Activated naive CD4-positive, alpha-beta T cell treated with anti-CD3 and anti-CD28 coated beads for 36 hours (primary cell): ENCODE data around the gene AXDND1. TPM values are rescaled to one million over a fixed set of nuclear protein-coding genes. Genes with fewer than 3 reads are reported as not detected.
"Not testable (repeated sequence)": the region's sequence is repeated elsewhere in the genome, so short reads cannot be mapped to it uniquely, and the experiment has no call there.

Source experiments
- CTCF ChIA-PET: fragments of 350-600 bp; sonication (Branson Sonifier 250); formaldehyde crosslinking; loops from one replicate; lab custom pipeline; 2021; ENCODE audit warnings: antibody characterized with exemption; lab: Charles Lee
- DNase-seq: peaks from one replicate; pipeline ENCODE4 v3.0.0-alpha.2; 2020
- H3K27ac Mint-ChIP-seq: one replicate; pipeline ENCODE4 v1.8.0; 2021; ENCODE audit warnings: mild to moderate bottlenecking, mixed read lengths
- H3K27me3 Mint-ChIP-seq: one replicate; pipeline ENCODE4 v1.8.0; 2021; ENCODE audit warnings: low read depth, mixed read lengths
- H3K36me3 Mint-ChIP-seq: one replicate; pipeline ENCODE4 v1.8.0; 2021; ENCODE audit warnings: low read depth, mixed read lengths
- H3K4me1 Mint-ChIP-seq: one replicate; pipeline ENCODE4 v1.8.0; 2021; ENCODE audit warnings: low read depth, mixed read lengths
- H3K4me3 Mint-ChIP-seq: one replicate; pipeline ENCODE4 v1.8.0; 2021; ENCODE audit warnings: mild to moderate bottlenecking, moderate library complexity, mixed read lengths
- H3K9me3 Mint-ChIP-seq: one replicate; pipeline ENCODE4 v1.8.0; 2021; ENCODE audit warnings: mixed read lengths
- intact Hi-C: fragments of 100-400 bp; cut with micrococcal nuclease; formaldehyde crosslinking; loops from one replicate; pipeline ENCODE4 v1.15.1; 2023
- total RNA-seq, 2 experiments: library from RNA; stranded (reverse); gene quantifications; one replicate each; pipeline ENCODE4 v1.2.3, GENCODE V29; 2021

Gene AXDND1
- total RNA-seq, 2 experiments from 2014 or later = 0.57 to 0.67 TPM

DNA sequence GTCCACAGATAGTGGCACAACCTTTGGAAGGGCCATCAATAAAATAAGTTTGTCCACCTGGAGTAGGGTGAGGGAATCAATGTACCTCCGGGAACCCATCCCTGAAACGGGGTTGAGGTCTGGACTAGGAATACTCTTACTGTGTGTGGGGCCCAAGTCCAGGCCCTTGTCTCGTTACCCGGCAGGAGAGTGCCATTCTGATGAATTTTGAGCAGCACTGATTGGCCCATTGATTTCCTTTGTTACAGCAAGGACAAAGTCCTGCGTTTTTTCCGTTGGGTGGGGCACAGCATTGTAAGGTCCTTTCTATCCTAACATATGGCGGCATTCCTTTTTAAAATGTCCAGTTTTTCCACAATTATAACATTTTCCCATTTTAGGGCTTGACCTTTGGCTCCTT is 75.2 kb downstream of the AXDND1 start:
- Mint-ChIP-seq H3K4me3 (no peak overlapping the region), H3K9me3 (no peaks in the 10 kb centered on the region), H3K27me3 (peaks cover 5% of the 10 kb centered on the region)

DNA sequence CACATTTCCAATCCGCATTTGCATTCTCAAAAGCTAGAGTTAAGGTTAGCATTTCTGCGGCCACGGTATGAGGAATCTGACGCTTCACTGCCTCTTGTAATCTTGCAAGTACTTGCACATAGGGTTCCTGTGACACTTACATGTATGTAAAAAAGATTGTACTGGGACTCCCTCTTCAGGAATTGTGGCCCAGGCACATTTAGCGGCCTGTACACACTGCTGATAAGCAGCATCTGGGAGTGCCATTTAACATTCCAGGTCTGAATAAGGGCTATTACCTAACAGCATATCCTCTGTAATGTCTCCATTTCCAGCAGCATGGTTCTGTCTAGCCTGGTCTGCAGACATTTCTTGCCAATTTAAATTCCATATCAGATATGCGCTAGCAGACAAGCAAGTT is 75.7 kb downstream of the AXDND1 start:
- intact Hi-C loops = no loop called here

More for the DNA sequence above, 75.2 kb downstream of the AXDND1 start:
- intact Hi-C loops = no loop called here
- no peak for DNase-seq
- Mint-ChIP-seq H3K4me1 (no peaks in the 10 kb centered on the region), H3K36me3 (no peaks in the 10 kb centered on the region), H3K27ac (no peak overlapping the region)
- CTCF ChIA-PET = no interaction called here

DNA sequence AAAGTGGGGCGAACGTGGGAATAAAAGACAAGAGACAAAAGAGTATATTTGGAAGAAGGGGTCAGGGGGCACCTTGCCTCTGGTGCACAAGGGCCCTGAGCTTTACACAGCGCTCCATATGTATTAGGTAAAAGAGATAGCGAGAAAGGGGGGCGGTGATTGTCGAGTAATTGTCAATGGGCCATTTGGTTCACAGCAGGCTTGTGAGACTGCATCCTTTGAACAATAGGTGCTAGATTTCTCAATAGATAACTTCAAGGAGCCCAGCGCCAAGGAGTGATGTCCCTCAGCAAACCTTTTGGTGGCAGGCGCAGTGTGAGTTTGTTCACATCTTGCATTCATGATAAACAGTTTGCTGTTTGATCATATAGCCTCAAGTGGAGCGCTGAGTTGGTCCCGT is 77.1 kb downstream of the AXDND1 start:
- H3K36me3 Mint-ChIP-seq, H3K27me3 Mint-ChIP-seq, H3K9me3 Mint-ChIP-seq, DNase-seq, CTCF ChIA-PET, H3K27ac Mint-ChIP-seq, H3K4me1 Mint-ChIP-seq, H3K4me3 Mint-ChIP-seq, intact Hi-C loops: not testable (repeated sequence)

More for the DNA sequence above, 75.7 kb downstream of the AXDND1 start:
- no peak overlapping the region for H3K4me3 Mint-ChIP-seq
- CTCF ChIA-PET = no interaction called here
- H3K9me3 Mint-ChIP-seq = no peaks in the 10 kb centered on the region
- H3K27me3 Mint-ChIP-seq = peaks cover 3% of the 10 kb centered on the region
- no peak overlapping the region for H3K27ac Mint-ChIP-seq
- DNase-seq = no peak
- no peaks in the 10 kb centered on the region for H3K4me1 Mint-ChIP-seq
- no peaks in the 10 kb centered on the region for H3K36me3 Mint-ChIP-seq

DNA sequence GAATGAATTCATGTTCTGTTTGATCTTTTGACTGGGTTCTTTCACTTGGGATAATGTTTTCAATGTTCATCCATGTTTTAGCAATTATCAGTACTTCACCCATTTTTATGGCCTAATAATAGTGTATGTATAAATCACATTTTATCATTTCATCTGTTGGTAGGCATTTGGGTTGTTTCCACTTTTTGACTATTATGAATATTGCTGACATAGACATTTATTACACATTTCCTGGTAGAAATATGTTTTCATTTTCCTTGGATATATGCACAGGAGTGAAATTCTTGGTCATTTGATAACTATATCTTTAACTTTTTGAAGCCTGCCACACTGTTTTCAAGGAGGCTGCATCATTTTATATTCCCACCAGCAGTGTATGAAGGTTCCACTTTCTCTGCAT is 79.8 kb downstream of the AXDND1 start:
- Mint-ChIP-seq H3K36me3 (no peaks in the 10 kb centered on the region), H3K27me3 (peaks cover 6% of the 10 kb centered on the region), H3K4me3 (no peak overlapping the region), H3K9me3 (no peaks in the 10 kb centered on the region), H3K4me1 (no peaks in the 10 kb centered on the region), H3K27ac (no peak overlapping the region)
- intact Hi-C loops = no loop called here
- CTCF ChIA-PET = no interaction called here
- DNase-seq = no peak

DNA sequence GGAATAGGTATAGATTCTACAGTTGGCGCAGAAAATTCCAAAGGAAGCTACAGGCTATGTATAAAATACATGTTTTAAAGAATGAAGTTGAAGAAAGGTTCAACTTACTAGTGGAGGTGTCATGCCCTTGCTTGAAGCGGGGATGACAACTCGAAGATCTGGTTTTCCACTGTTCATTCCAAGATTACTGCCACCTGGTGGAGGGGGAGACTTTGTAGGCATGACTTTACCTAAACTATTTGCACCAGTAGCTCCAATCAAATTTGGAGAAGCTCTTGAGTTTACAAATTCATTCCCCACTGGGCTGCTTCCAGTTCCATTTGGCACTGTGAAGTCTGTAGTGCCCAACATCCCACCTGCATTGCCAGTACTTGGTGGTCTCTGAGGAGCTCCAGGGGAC is 81.7 kb downstream of the AXDND1 start:
- H3K4me1 Mint-ChIP-seq = no peaks in the 10 kb centered on the region
- peaks cover 2% of the 10 kb centered on the region for H3K36me3 Mint-ChIP-seq
- intact Hi-C loops = loop anchor here (2.0 kb wide), 1 partner anchor 369 kb away; no protein-coding TSS in a partner anchor
- peak; percentile 15 for DNase-seq
- CTCF ChIA-PET = interaction anchor here (1.2 to 1.7 kb wide), 3 partner anchors 9 to 257 kb away, joined by 4 to 8 read pairs (median 4); no protein-coding TSS in a partner anchor
- H3K9me3 Mint-ChIP-seq = no peaks in the 10 kb centered on the region
- no peak overlapping the region for H3K4me3 Mint-ChIP-seq
- no peak overlapping the region for H3K27ac Mint-ChIP-seq
- peaks cover 13% of the 10 kb centered on the region for H3K27me3 Mint-ChIP-seq

DNA sequence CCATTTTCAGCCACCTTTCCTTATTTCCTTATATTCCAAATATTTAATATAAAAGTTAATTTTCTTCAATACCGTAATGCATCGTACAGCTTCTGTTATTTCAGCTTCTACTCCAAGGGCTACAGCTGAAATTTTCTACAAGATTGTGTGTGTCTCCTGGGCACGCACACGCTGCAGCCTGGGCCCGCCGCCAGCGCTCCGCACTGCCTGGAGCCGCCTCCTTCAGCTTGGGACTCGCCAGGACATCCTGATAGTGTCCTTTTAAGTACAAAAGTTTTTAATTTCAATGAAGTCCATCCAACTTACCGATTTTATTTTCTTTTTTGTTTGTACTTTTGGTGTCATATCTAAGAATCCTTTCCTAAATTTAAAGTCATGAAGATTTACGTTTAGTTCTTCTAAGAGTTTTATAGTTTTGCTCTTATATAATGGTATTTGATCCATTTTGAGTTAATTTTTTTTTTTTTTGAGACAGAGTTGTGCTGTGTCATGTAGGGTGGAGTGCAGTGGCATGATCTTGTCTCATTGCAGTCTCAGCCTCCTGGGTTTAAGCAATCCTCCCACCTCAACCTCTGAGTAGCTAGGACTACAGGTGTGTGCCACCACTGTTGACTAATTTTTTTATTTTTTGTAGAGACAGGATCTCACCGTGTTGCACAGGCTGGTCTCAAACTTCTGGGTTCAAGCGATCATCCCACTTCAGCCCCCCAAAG is 82.8 kb downstream of the AXDND1 start:
- CTCF ChIA-PET = interaction anchor here (1.7 kb wide), 1 partner anchor 12 kb away, joined by 8 read pairs; no protein-coding TSS in a partner anchor
- intact Hi-C loops = no loop called here
- H3K36me3 Mint-ChIP-seq = peaks cover 2% of the 10 kb centered on the region
- no peak overlapping the region for H3K27ac Mint-ChIP-seq
- H3K27me3 Mint-ChIP-seq = peaks cover 19% of the 10 kb centered on the region
- no peak overlapping the region for H3K4me3 Mint-ChIP-seq
- no peaks in the 10 kb centered on the region for H3K4me1 Mint-ChIP-seq
- no peak for DNase-seq
- no peaks in the 10 kb centered on the region for H3K9me3 Mint-ChIP-seq

DNA sequence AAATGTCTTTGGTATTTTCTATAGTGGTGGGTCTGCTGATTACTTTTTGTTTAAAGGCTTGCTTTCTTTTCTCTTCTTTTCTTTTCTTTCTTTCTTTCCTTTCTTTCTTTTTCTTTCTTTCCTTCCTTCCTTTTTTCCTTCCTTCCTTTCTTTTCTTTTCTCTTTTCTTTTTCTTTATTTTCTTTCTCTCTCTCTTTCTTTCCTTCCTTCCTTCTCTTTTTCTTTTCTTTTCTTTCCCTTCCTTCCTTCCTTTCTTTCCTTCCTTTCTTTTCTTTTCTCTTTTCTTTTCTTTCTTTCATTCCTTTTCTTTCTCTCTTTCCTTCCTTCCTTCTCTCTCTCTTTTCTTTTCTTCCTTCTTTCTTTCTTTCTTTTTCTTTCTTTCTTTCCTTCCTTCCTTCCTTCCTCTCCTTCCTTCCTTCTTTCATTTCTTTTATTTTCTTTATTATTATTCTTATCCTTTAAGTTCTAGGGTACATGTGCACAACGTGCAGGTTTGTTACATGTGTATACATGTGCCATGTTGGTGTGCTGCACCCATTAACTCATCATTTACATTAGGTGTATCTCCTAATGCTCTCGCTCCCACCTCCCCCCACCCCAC is 93.9 kb downstream of the AXDND1 start:
- H3K27ac Mint-ChIP-seq, H3K9me3 Mint-ChIP-seq, H3K36me3 Mint-ChIP-seq, intact Hi-C loops, H3K27me3 Mint-ChIP-seq, H3K4me3 Mint-ChIP-seq, DNase-seq, H3K4me1 Mint-ChIP-seq, CTCF ChIA-PET: not testable (repeated sequence)

DNA sequence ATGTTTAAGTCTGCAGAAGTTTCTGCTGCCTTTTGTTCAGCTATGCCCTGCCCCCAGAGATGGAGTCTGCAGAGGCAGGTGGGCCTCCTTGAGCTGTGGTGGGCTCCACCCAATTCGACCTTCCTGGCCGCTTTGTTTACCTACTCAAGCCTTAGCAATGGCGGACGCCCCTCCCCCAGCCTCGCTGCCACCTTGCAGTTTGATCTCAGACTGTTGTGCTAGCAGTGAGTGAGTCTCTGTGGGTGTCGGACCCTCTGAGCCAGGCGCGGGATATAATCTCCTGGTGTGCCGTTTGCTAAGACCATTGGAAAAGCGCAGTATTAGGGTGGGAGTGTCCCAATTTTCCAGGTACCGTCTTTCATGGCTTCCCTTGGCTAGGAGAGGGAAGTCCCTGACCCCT is 99.9 kb downstream of the AXDND1 start:
- not testable (repeated sequence) for H3K4me1 Mint-ChIP-seq, DNase-seq

DNA sequence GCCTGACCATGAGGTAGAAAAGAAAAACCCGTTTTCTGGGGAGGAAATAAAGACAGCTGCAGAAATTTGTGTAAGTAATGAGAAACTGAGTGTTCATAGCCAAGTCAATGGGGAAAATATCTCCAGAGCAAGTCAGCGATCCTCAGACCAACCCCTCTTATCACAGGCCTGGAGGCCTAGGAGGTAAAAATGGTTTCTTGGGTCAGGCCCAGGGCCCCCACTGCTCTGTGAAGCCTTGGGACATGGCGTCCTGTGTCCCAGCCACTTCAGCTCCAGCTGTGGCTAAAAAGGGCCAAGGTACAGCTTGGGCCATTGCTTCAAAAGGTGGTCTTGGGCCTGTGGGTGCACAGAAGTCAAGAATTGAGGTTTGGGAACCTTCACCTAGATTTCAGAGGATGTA is 108.9 kb downstream of the AXDND1 start:
- Mint-ChIP-seq H3K27ac (no peak overlapping the region), H3K27me3 (peaks cover 9% of the 10 kb centered on the region), H3K9me3 (peaks cover 40% of the 10 kb centered on the region), H3K36me3 (peaks cover 5% of the 10 kb centered on the region), H3K4me1 (no peaks in the 10 kb centered on the region), H3K4me3 (no peak overlapping the region)
- no peak for DNase-seq
- CTCF ChIA-PET = no interaction called here
- intact Hi-C loops = no loop called here

More for the DNA sequence above, 99.9 kb downstream of the AXDND1 start:
- H3K27ac Mint-ChIP-seq, H3K36me3 Mint-ChIP-seq, CTCF ChIA-PET, H3K27me3 Mint-ChIP-seq, H3K4me3 Mint-ChIP-seq, intact Hi-C loops: not testable (repeated sequence)
- peaks cover 11% of the 10 kb centered on the region for H3K9me3 Mint-ChIP-seq

DNA sequence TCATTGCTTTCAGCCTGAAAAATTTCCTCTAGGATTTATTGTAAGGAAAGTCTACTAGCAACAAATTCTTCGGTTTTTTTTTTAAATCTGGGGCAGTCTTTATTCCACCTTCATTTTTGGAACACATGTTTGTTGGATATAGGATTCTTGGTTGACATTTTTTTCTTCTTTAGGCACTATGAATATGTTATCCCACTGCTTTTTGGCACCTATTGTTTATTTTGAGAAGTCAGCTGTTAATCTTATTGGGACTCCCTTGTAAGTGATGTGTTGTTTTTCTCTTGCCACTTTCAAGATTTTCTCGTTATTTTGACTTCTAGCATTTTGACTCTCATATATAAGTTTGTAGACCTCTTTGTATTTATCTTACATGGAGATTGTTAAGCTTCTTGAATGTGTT is 110.7 kb downstream of the AXDND1 start:
- no peaks in the 10 kb centered on the region for H3K4me1 Mint-ChIP-seq
- H3K4me3 Mint-ChIP-seq = no peak overlapping the region
- no peak overlapping the region for H3K27ac Mint-ChIP-seq
- intact Hi-C loops = no loop called here
- no peak for DNase-seq
- peaks cover 43% of the 10 kb centered on the region for H3K9me3 Mint-ChIP-seq
- peaks cover 10% of the 10 kb centered on the region for H3K27me3 Mint-ChIP-seq
- peaks cover 5% of the 10 kb centered on the region for H3K36me3 Mint-ChIP-seq
- CTCF ChIA-PET = no interaction called here

DNA sequence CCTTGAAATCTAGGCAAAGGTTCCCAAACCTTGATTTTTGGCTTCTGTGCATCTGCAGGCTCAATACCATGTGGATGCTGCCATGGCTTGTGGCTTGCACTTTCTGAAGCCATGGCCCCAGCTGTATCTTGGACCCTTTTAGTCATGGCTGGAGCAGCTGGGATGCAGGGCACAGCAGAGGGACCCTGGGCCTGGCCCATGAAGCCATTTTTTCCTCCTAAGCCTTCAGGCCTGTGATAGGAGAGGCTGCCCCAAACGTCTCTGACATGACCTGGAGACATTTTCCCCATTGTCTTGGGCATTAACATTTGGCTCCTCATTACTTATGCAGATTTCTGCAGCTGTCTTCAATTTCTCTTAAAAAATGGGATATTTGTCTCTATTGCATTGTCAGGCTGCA is 112.6 kb downstream of the AXDND1 start:
- H3K27me3 Mint-ChIP-seq = peaks cover 8% of the 10 kb centered on the region
- H3K9me3 Mint-ChIP-seq = peaks cover 48% of the 10 kb centered on the region
- no peak for DNase-seq
- H3K4me1 Mint-ChIP-seq = no peaks in the 10 kb centered on the region
- H3K36me3 Mint-ChIP-seq = peaks cover 5% of the 10 kb centered on the region
- no peak overlapping the region for H3K4me3 Mint-ChIP-seq
- H3K27ac Mint-ChIP-seq = no peak overlapping the region
- intact Hi-C loops = no loop called here
- CTCF ChIA-PET = no interaction called here

DNA sequence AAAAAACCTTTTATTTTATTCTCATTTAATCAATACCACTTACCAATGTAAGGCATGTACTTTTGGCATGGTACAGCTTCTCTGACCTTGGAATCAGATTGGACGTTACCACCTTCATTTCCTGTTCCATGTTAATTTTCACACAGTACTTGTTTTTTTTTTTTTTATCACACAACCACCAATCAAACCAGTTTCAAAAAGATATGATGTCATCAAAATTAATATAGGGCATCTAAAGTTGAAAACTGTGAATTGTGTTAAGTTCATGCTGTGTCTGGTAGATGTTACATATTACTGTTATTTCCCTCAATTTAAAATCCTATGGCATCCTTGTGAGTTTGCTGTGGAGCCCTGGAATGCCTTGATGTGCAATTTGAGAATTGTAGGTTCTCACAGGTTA is 124.8 kb downstream of the AXDND1 start:
- H3K27ac Mint-ChIP-seq = no peak overlapping the region
- intact Hi-C loops = no loop called here
- no peaks in the 10 kb centered on the region for H3K36me3 Mint-ChIP-seq
- CTCF ChIA-PET = no interaction called here
- no peak overlapping the region for H3K4me3 Mint-ChIP-seq
- H3K27me3 Mint-ChIP-seq = no peaks in the 10 kb centered on the region
- peaks cover 11% of the 10 kb centered on the region for H3K9me3 Mint-ChIP-seq
- no peak for DNase-seq
- no peaks in the 10 kb centered on the region for H3K4me1 Mint-ChIP-seq

DNA sequence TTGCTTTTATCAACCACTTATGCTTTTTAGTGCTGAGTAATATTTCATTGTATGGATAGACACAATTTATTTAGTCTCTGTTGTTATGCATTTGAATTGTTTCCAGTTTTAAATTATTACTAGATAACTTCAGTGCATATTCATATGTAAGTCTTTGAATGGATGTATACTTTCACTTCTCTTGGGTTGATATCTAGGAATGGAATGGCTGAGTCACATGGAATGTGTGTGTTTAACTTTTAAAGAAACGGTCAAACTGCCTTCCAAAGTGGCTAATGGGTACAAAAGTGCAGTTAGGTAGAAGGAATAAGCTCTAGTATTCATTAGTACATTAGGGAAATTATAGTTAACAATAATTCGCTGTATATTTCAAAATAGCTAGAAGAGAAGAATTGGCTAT is 127.6 kb downstream of the AXDND1 start:
- intact Hi-C loops = no loop called here
- H3K36me3 Mint-ChIP-seq = no peaks in the 10 kb centered on the region
- CTCF ChIA-PET = no interaction called here

More for the DNA sequence above, 127.6 kb downstream of the AXDND1 start:
- Mint-ChIP-seq H3K4me3 (no peak overlapping the region), H3K27ac (no peak overlapping the region), H3K9me3 (peaks cover 1% of the 10 kb centered on the region), H3K4me1 (no peaks in the 10 kb centered on the region), H3K27me3 (peaks cover under 1% of the 10 kb centered on the region)
- DNase-seq = no peak
